WTC11 (cell line): ENCODE data around the gene CLECL1. TPM values are rescaled to one million over a fixed set of nuclear protein-coding genes. Genes with fewer than 3 reads are reported as not detected.

Experiments used
- ATAC-seq: fragments of 200-7000 bp; cut with Tn5 transposase; 2 replicates; pipeline ENCODE4 v1.10.0; 2021; ENCODE audit warnings: mild to moderate bottlenecking, moderate library complexity
- CTCF ChIA-PET: fragments of 300-600 bp; sonication (Branson Sonifier 250); formaldehyde crosslinking; loops from one replicate; lab custom pipeline; 2021; ENCODE audit warnings: antibody characterized with exemption; lab: Charles Lee
- POLR2A ChIA-PET: fragments of 350-600 bp; sonication (Branson Sonifier 250); formaldehyde crosslinking; loops from one replicate; lab custom pipeline; 2021; ENCODE audit warnings: antibody characterized with exemption; lab: Charles Lee
- DNase-seq: peaks from one replicate; pipeline ENCODE4 v3.0.0; 2021; ENCODE audit warnings: low spot score
- H3K27ac Mint-ChIP-seq: 2 replicates; pipeline ENCODE4 v1.8.0; 2021; ENCODE audit warnings: mixed read lengths
- H3K27me3 Mint-ChIP-seq: 2 replicates; pipeline ENCODE4 v1.8.0; 2021; ENCODE audit warnings: low read depth, mild to moderate bottlenecking, moderate library complexity, mixed read lengths
- H3K36me3 Mint-ChIP-seq: 2 replicates; pipeline ENCODE4 v1.8.0; 2021; ENCODE audit warnings: mixed read lengths
- H3K4me1 Mint-ChIP-seq: 2 replicates; pipeline ENCODE4 v1.8.0; 2022; ENCODE audit warnings: mixed read lengths
- H3K4me3 Mint-ChIP-seq: 2 replicates; pipeline ENCODE4 v1.8.0; 2021; ENCODE audit warnings: mild to moderate bottlenecking, moderate library complexity, mixed read lengths
- H3K9me3 Mint-ChIP-seq: 2 replicates; pipeline ENCODE4 v1.8.0; 2021; ENCODE audit warnings: mixed read lengths
- FOXJ3 ChIP-seq: sonication (generic); formaldehyde crosslinking; IDR thresholded peaks from 2 replicates; pipeline ENCODE4 v1.9.0; 2021; ENCODE audit warnings: missing genetic modification reagents, mild to moderate bottlenecking, borderline replicate concordance
- GRHL2 ChIP-seq: fragments of 250-450 bp; sonication (Bioruptor Pico); IDR thresholded peaks from 2 replicates; pipeline ENCODE4 v1.8.0; 2022; ENCODE audit warnings: mild to moderate bottlenecking, moderate library complexity; ENCODE audit not compliant: insufficient replicate concordance, severe bottlenecking
- HMGA2 ChIP-seq: fragments of 250-450 bp; sonication (Bioruptor Pico); IDR thresholded peaks from 2 replicates; pipeline ENCODE4 v1.4.0; 2021; ENCODE audit warnings: mild to moderate bottlenecking, moderate library complexity
- MYBL2 ChIP-seq: sonication (generic); formaldehyde crosslinking; IDR thresholded peaks from 2 replicates; pipeline ENCODE4 v1.8.1; 2023; ENCODE audit warnings: mild to moderate bottlenecking, moderate library complexity, missing genetic modification reagents
- NFATC4 ChIP-seq: fragments of 250-450 bp; sonication (Bioruptor Pico); IDR thresholded peaks from 2 replicates; pipeline ENCODE4 v1.9.0; 2021; ENCODE audit warnings: mild to moderate bottlenecking
- NFE2L1 ChIP-seq: sonication (generic); formaldehyde crosslinking; IDR thresholded peaks from 2 replicates; pipeline ENCODE4 v1.8.1; 2023; ENCODE audit warnings: missing genetic modification reagents
- NR3C1 ChIP-seq: sonication (generic); formaldehyde crosslinking; conservative IDR thresholded peaks from 2 replicates; pipeline ENCODE4 v1.8.1; 2023; ENCODE audit warnings: low read depth, mild to moderate bottlenecking, missing genetic modification reagents
- PRRX2 ChIP-seq: fragments of 250-450 bp; sonication (Bioruptor Pico); IDR thresholded peaks from 2 replicates; pipeline ENCODE4 v1.8.0; 2021; ENCODE audit warnings: mild to moderate bottlenecking
- RELA ChIP-seq: sonication (generic); formaldehyde crosslinking; IDR thresholded peaks from 2 replicates; pipeline ENCODE4 v1.8.1; 2022; ENCODE audit warnings: missing genetic modification reagents, mild to moderate bottlenecking, borderline replicate concordance
- RORB ChIP-seq: fragments of 250-450 bp; sonication (Bioruptor Pico); IDR thresholded peaks from 2 replicates; pipeline ENCODE4 v1.9.0; 2021; ENCODE audit warnings: mild to moderate bottlenecking
- TEAD4 ChIP-seq: sonication (generic); formaldehyde crosslinking; IDR thresholded peaks from 2 replicates; pipeline ENCODE4 v1.8.0; 2022; ENCODE audit warnings: mild to moderate bottlenecking, missing genetic modification reagents
- total RNA-seq: library from RNA; stranded (reverse); gene quantifications from 3 replicates; pipeline ENCODE4 v1.2.3, GENCODE V29; 2021
- TF ChIP-seq, protein P1 (sequence below): sonication (generic); formaldehyde crosslinking; IDR thresholded peaks from 2 replicates; pipeline ENCODE4 v1.8.0; 2023; ENCODE audit warnings: mild to moderate bottlenecking, missing genetic modification reagents
- TF ChIP-seq, protein P2 (sequence below): sonication (generic); formaldehyde crosslinking; IDR thresholded peaks from 2 replicates; pipeline ENCODE4 v1.8.1; 2022; ENCODE audit warnings: mild to moderate bottlenecking, moderate library complexity, missing genetic modification reagents
- TF ChIP-seq, protein P3 (sequence below): fragments of 250-450 bp; sonication (Bioruptor Pico); IDR thresholded peaks from 2 replicates; pipeline ENCODE4 v1.9.0; 2021; ENCODE audit warnings: moderate library complexity, mild to moderate bottlenecking, inconsistent platforms, borderline replicate concordance
- TF ChIP-seq, protein P4 (sequence below): sonication (generic); formaldehyde crosslinking; conservative IDR thresholded peaks from 2 replicates; pipeline ENCODE4 v1.8.1; 2022; ENCODE audit warnings: mild to moderate bottlenecking, missing genetic modification reagents
- TF ChIP-seq, protein P5 (sequence below): fragments of 250-450 bp; sonication (Bioruptor Pico); IDR thresholded peaks from 2 replicates; pipeline ENCODE4 v1.8.0; 2021; ENCODE audit warnings: mild to moderate bottlenecking
- TF ChIP-seq, protein P6 (sequence below): sonication (generic); formaldehyde crosslinking; IDR thresholded peaks from 2 replicates; pipeline ENCODE4 v1.8.0; 2022; ENCODE audit warnings: mild to moderate bottlenecking, missing genetic modification reagents
- TF ChIP-seq, protein P7 (sequence below): sonication (generic); formaldehyde crosslinking; IDR thresholded peaks from 2 replicates; pipeline ENCODE4 v1.8.0; 2022; ENCODE audit warnings: mild to moderate bottlenecking, missing genetic modification reagents
- TF ChIP-seq, protein P8 (sequence below): sonication (generic); formaldehyde crosslinking; IDR thresholded peaks from 2 replicates; pipeline ENCODE4 v1.8.1; 2023; ENCODE audit warnings: mild to moderate bottlenecking, missing genetic modification reagents, moderate library complexity
- TF ChIP-seq, protein P9 (sequence below): sonication (generic); formaldehyde crosslinking; IDR thresholded peaks from 2 replicates; pipeline ENCODE4 v1.8.0; 2022; ENCODE audit warnings: mild to moderate bottlenecking, missing genetic modification reagents
- TF ChIP-seq, protein P10 (sequence below): fragments of 200-600 bp; IDR thresholded peaks from 2 replicates; pipeline ENCODE4 v1.8.0; 2022; ENCODE audit warnings: antibody characterized with exemption

CLECL1 gene
- total RNA-seq, 1 experiment from 2014 or later = not detected

DNA sequence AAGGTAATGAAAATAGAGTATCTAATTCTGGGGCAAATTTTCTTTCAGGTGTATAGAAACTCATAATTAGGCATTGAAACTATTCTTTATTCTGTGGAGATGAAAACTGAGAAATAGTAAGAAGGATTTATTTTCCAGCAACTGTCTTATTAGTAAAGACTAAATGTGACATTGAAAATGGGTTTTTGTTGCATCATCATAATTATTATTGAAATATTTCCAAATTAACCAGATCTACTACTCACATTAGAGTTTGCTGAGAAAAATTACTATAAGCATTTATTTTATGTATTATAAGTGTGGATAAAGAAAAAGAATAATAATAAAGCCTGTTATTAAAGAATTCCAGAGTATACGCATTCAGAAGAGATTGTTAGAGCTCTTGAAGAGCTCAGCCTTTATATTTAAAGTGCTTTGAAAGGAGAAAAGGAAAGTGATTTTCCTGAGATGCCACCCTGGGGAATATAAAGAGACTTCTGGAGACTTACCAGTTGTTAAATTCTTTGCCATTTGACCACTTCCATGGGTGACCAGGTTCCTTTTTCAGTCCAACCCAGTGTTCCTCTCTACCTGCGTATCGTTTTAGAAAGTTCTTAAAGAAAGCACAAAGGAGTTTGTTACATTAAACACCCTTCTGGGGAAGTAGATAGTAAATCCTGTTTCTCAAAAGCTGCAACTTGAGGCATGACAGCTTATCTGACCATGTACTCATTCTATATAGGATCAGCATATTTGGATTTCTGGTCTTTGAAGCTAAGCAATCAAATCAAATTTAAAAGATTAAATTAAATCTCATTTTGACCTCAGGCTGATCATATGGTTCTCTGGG lies 21.4 kb upstream of the CLECL1 start:
- DNase-seq = no peak
- no peak overlapping the region for H3K4me3 Mint-ChIP-seq
- TF ChIP-seq NFATC4 (CRISPR knock-in tag) = no peak
- TF ChIP-seq FOXJ3 (CRISPR knock-in tag) = no peak
- TF ChIP-seq NFE2L1 (CRISPR knock-in tag) = no peak
- no peak for TF ChIP-seq NR3C1 (CRISPR knock-in tag)
- TF ChIP-seq, protein P1, sequence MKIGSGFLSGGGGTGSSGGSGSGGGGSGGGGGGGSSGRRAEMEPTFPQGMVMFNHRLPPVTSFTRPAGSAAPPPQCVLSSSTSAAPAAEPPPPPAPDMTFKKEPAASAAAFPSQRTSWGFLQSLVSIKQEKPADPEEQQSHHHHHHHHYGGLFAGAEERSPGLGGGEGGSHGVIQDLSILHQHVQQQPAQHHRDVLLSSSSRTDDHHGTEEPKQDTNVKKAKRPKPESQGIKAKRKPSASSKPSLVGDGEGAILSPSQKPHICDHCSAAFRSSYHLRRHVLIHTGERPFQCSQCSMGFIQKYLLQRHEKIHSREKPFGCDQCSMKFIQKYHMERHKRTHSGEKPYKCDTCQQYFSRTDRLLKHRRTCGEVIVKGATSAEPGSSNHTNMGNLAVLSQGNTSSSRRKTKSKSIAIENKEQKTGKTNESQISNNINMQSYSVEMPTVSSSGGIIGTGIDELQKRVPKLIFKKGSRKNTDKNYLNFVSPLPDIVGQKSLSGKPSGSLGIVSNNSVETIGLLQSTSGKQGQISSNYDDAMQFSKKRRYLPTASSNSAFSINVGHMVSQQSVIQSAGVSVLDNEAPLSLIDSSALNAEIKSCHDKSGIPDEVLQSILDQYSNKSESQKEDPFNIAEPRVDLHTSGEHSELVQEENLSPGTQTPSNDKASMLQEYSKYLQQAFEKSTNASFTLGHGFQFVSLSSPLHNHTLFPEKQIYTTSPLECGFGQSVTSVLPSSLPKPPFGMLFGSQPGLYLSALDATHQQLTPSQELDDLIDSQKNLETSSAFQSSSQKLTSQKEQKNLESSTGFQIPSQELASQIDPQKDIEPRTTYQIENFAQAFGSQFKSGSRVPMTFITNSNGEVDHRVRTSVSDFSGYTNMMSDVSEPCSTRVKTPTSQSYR (CRISPR knock-in tag) = no peak
- no peak for TF ChIP-seq HMGA2
- TF ChIP-seq, protein P2, sequence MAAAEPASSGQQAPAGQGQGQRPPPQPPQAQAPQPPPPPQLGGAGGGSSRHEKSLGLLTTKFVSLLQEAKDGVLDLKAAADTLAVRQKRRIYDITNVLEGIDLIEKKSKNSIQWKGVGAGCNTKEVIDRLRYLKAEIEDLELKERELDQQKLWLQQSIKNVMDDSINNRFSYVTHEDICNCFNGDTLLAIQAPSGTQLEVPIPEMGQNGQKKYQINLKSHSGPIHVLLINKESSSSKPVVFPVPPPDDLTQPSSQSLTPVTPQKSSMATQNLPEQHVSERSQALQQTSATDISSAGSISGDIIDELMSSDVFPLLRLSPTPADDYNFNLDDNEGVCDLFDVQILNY (CRISPR knock-in tag) = no peak
- TF ChIP-seq GRHL2 (CRISPR knock-in tag) = no peak
- no peak for TF ChIP-seq RORB (CRISPR knock-in tag)
- TF ChIP-seq, protein P3, sequence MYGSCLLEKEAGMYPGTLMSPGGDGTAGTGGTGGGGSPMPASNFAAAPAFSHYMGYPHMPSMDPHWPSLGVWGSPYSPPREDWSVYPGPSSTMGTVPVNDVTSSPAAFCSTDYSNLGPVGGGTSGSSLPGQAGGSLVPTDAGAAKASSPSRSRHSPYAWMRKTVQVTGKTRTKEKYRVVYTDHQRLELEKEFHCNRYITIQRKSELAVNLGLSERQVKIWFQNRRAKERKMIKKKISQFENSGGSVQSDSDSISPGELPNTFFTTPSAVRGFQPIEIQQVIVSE = no peak
- TF ChIP-seq, protein P4, sequence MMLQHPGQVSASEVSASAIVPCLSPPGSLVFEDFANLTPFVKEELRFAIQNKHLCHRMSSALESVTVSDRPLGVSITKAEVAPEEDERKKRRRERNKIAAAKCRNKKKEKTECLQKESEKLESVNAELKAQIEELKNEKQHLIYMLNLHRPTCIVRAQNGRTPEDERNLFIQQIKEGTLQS (CRISPR knock-in tag) = no peak
- TF ChIP-seq, protein P5, sequence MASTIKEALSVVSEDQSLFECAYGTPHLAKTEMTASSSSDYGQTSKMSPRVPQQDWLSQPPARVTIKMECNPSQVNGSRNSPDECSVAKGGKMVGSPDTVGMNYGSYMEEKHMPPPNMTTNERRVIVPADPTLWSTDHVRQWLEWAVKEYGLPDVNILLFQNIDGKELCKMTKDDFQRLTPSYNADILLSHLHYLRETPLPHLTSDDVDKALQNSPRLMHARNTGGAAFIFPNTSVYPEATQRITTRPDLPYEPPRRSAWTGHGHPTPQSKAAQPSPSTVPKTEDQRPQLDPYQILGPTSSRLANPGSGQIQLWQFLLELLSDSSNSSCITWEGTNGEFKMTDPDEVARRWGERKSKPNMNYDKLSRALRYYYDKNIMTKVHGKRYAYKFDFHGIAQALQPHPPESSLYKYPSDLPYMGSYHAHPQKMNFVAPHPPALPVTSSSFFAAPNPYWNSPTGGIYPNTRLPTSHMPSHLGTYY (CRISPR knock-in tag) = no peak
- TF ChIP-seq, protein P6, sequence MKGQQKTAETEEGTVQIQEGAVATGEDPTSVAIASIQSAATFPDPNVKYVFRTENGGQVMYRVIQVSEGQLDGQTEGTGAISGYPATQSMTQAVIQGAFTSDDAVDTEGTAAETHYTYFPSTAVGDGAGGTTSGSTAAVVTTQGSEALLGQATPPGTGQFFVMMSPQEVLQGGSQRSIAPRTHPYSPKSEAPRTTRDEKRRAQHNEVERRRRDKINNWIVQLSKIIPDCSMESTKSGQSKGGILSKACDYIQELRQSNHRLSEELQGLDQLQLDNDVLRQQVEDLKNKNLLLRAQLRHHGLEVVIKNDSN = no peak
- no peak for TF ChIP-seq RELA (CRISPR knock-in tag)
- TF ChIP-seq MYBL2 (CRISPR knock-in tag) = no peak
- H3K27me3 Mint-ChIP-seq = no peaks in the 10 kb centered on the region
- no peaks in the 10 kb centered on the region for H3K9me3 Mint-ChIP-seq
- peaks cover 16% of the 10 kb centered on the region for H3K4me1 Mint-ChIP-seq
- POLR2A ChIA-PET = no interaction called here
- CTCF ChIA-PET = interaction anchor here (3.7 kb wide), 1 partner anchor 44 kb away, joined by 22 read pairs; no protein-coding TSS in a partner anchor
- ATAC-seq = no peak
- no peaks in the 10 kb centered on the region for H3K36me3 Mint-ChIP-seq
- H3K27ac Mint-ChIP-seq = no peak overlapping the region

DNA sequence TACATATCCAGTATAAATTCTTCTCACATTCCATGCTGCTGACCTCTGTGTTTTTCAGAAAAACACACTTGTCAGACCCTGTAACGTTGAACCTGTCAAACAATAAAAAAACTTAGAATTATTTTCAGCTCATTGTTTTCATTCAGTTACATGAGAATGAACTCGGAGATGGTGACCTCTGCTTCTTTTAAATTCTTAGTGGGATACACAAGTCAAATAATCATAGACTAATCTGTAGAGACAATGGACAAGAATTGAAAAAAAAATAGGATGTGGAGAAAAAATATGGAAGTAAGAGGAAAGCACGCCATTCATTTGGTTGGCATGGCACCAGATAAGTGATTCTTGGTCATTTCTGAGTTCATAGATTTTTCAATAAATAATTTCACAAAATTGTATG lies 20.6 kb upstream of the CLECL1 start:
- ChIA-PET POLR2A (no interaction called here), CTCF (interaction anchor here (1.9 kb wide), 1 partner anchor 44 kb away, joined by 12 read pairs; no protein-coding TSS in a partner anchor)
- ATAC-seq = no peak
- H3K4me1 Mint-ChIP-seq = peaks cover 16% of the 10 kb centered on the region
- H3K9me3 Mint-ChIP-seq = no peaks in the 10 kb centered on the region
- H3K27ac Mint-ChIP-seq = no peak overlapping the region
- H3K27me3 Mint-ChIP-seq = no peaks in the 10 kb centered on the region
- no peaks in the 10 kb centered on the region for H3K36me3 Mint-ChIP-seq
- no peak for DNase-seq
- no peak overlapping the region for H3K4me3 Mint-ChIP-seq
- TF ChIP-seq GRHL2 (CRISPR knock-in tag) = no peak
- TF ChIP-seq, protein P7, sequence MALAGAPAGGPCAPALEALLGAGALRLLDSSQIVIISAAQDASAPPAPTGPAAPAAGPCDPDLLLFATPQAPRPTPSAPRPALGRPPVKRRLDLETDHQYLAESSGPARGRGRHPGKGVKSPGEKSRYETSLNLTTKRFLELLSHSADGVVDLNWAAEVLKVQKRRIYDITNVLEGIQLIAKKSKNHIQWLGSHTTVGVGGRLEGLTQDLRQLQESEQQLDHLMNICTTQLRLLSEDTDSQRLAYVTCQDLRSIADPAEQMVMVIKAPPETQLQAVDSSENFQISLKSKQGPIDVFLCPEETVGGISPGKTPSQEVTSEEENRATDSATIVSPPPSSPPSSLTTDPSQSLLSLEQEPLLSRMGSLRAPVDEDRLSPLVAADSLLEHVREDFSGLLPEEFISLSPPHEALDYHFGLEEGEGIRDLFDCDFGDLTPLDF (CRISPR knock-in tag) = no peak
- TF ChIP-seq, protein P8, sequence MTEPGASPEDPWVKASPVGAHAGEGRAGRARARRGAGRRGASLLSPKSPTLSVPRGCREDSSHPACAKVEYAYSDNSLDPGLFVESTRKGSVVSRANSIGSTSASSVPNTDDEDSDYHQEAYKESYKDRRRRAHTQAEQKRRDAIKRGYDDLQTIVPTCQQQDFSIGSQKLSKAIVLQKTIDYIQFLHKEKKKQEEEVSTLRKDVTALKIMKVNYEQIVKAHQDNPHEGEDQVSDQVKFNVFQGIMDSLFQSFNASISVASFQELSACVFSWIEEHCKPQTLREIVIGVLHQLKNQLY (CRISPR knock-in tag) = no peak
- no peak for TF ChIP-seq PRRX2
- TF ChIP-seq, protein P4 (CRISPR knock-in tag) = no peak
- TF ChIP-seq, protein P9, sequence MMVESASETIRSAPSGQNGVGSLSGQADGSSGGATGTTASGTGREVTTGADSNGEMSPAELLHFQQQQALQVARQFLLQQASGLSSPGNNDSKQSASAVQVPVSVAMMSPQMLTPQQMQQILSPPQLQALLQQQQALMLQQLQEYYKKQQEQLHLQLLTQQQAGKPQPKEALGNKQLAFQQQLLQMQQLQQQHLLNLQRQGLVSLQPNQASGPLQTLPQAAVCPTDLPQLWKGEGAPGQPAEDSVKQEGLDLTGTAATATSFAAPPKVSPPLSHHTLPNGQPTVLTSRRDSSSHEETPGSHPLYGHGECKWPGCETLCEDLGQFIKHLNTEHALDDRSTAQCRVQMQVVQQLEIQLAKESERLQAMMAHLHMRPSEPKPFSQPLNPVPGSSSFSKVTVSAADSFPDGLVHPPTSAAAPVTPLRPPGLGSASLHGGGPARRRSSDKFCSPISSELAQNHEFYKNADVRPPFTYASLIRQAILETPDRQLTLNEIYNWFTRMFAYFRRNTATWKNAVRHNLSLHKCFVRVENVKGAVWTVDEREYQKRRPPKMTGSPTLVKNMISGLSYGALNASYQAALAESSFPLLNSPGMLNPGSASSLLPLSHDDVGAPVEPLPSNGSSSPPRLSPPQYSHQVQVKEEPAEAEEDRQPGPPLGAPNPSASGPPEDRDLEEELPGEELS (CRISPR knock-in tag) = no peak
- no peak for TF ChIP-seq TEAD4 (CRISPR knock-in tag)
- TF ChIP-seq, protein P10, sequence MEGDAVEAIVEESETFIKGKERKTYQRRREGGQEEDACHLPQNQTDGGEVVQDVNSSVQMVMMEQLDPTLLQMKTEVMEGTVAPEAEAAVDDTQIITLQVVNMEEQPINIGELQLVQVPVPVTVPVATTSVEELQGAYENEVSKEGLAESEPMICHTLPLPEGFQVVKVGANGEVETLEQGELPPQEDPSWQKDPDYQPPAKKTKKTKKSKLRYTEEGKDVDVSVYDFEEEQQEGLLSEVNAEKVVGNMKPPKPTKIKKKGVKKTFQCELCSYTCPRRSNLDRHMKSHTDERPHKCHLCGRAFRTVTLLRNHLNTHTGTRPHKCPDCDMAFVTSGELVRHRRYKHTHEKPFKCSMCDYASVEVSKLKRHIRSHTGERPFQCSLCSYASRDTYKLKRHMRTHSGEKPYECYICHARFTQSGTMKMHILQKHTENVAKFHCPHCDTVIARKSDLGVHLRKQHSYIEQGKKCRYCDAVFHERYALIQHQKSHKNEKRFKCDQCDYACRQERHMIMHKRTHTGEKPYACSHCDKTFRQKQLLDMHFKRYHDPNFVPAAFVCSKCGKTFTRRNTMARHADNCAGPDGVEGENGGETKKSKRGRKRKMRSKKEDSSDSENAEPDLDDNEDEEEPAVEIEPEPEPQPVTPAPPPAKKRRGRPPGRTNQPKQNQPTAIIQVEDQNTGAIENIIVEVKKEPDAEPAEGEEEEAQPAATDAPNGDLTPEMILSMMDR = no peak
